OCI-LY1 (cell line): ENCODE measurements around the gene DTX3.
"Not testable (repeated sequence)": the region's sequence is repeated elsewhere in the genome, so short reads cannot be mapped to it uniquely, and the experiment has no call there.

Experiments used
- H2AFZ ChIP-seq: fragments of 200-600 bp; sonication (generic), shearing (Covaris generic); 2 replicates; pipeline ENCODE4 v1.6.0; 2014; ENCODE audit warnings: antibody characterized with exemption, mild to moderate bottlenecking, low read length
- H3F3A ChIP-seq: fragments of 200-600 bp; sonication (generic), shearing (Covaris generic); 2 replicates; pipeline ENCODE4 v1.6.0; 2014; ENCODE audit warnings: mild to moderate bottlenecking, antibody characterized with exemption, low read length, moderate library complexity; ENCODE audit not compliant: insufficient read depth
- H3K27ac ChIP-seq: fragments of 200-600 bp; sonication (generic); 2 replicates; pipeline ENCODE4 v1.5.1; 2014; ENCODE audit warnings: low read length, mixed run types, mild to moderate bottlenecking, low read depth; ENCODE audit not compliant: poor library complexity, severe bottlenecking
- H3K27me3 ChIP-seq: fragments of 200-600 bp; sonication (generic); 2 replicates; pipeline ENCODE4 v1.6.0; 2014; ENCODE audit warnings: antibody characterized with exemption, mild to moderate bottlenecking, low read length, moderate library complexity; ENCODE audit not compliant: insufficient read depth
- H3K36me3 ChIP-seq: fragments of 200-600 bp; sonication (generic); 2 replicates; pipeline ENCODE4 v1.6.1; 2014; ENCODE audit warnings: mild to moderate bottlenecking, antibody characterized with exemption, low read length, moderate library complexity, mixed read lengths; ENCODE audit not compliant: insufficient read depth
- H3K4me1 ChIP-seq: fragments of 200-600 bp; sonication (generic); 2 replicates; pipeline ENCODE4 v1.5.1; 2014; ENCODE audit warnings: mild to moderate bottlenecking, low read length, moderate library complexity; ENCODE audit not compliant: insufficient read depth, severe bottlenecking
- H3K4me2 ChIP-seq: fragments of 200-600 bp; sonication (generic), shearing (Covaris generic); 2 replicates; pipeline ENCODE4 v1.6.1; 2014; ENCODE audit warnings: low read length
- H3K4me3 ChIP-seq: fragments of 200-600 bp; sonication (generic); 2 replicates; pipeline ENCODE4 v1.5.1; 2014; ENCODE audit warnings: low read length, low read depth, mild to moderate bottlenecking, mixed read lengths; ENCODE audit not compliant: poor library complexity, severe bottlenecking
- H3K79me2 ChIP-seq: fragments of 200-600 bp; shearing (Covaris generic); 2 replicates; pipeline ENCODE4 v1.6.1; 2016; ENCODE audit warnings: mixed run types, low read length, mixed read lengths; ENCODE audit not compliant: insufficient read depth
- H3K9ac ChIP-seq: fragments of 200-600 bp; sonication (generic), shearing (Covaris generic); 2 replicates; pipeline ENCODE4 v1.6.1; 2014; ENCODE audit warnings: mild to moderate bottlenecking, low read length, mixed read lengths
- H3K9me2 ChIP-seq: fragments of 200-600 bp; sonication (generic), shearing (Covaris generic); 2 replicates; pipeline ENCODE4 v1.6.1; 2014; ENCODE audit warnings: low read depth, mild to moderate bottlenecking, low read length, mixed read lengths
- H3K9me3 ChIP-seq: fragments of 200-600 bp; shearing (Covaris generic); 2 replicates; pipeline ENCODE4 v1.6.1; 2014; ENCODE audit warnings: low read length, mixed read lengths
- H4K20me1 ChIP-seq: fragments of 200-600 bp; sonication (generic), shearing (Covaris generic); 2 replicates; pipeline ENCODE4 v1.6.0; 2016; ENCODE audit warnings: mild to moderate bottlenecking, low read length; ENCODE audit not compliant: insufficient read depth
- EZH2 ChIP-seq: fragments of 200-600 bp; sonication (generic), shearing (Covaris generic); IDR thresholded peaks from 2 replicates; pipeline ENCODE4 v1.8.0; 2017; ENCODE audit warnings: borderline replicate concordance, mixed run types, mild to moderate bottlenecking, antibody characterized with exemption, low read length, moderate library complexity, mixed read lengths
- TF ChIP-seq, protein P1 (sequence below): fragments of 200-600 bp; sonication (generic), shearing (Covaris generic); IDR thresholded peaks from 2 replicates; pipeline ENCODE4 v1.5.1; 2017; ENCODE audit warnings: mild to moderate bottlenecking, antibody characterized with exemption, low read length, moderate library complexity, mixed read lengths

Gene DTX3

DNA sequence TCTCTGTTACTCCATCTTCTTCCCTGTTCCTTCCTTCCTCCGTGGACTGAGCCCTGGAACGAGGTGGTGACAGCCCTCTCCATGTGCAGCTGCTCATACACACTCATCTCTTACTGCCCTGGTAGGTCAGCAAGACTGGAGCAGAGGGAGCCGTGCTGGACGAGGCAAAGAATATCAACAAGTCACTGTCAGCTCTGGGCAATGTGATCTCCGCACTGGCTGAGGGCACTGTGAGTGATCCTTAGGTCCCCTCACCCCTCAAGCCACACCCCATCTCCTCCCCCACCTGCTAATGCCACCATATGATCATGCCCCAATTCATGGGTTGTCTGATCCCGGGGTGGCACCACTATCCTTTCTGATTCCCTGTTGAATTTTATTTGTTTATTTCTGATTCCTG is 35.8 kb upstream of the DTX3 start:
- Histone ChIP-seq H3K9ac (no peak overlapping the region), H3K27me3 (no peaks in the 10 kb centered on the region), H2AFZ (no peak overlapping the region), H3F3A (no peaks in the 10 kb centered on the region), H3K4me3 (no peak overlapping the region), H3K36me3 (no peaks in the 10 kb centered on the region), H3K9me2 (no peaks in the 10 kb centered on the region), H3K9me3 (no peaks in the 10 kb centered on the region), H4K20me1 (no peaks in the 10 kb centered on the region), H3K79me2 (no peaks in the 10 kb centered on the region), H3K4me2 (no peak overlapping the region), H3K4me1 (no peaks in the 10 kb centered on the region), H3K27ac (no peak overlapping the region)
- no peak for TF ChIP-seq EZH2
- TF ChIP-seq, protein P1, sequence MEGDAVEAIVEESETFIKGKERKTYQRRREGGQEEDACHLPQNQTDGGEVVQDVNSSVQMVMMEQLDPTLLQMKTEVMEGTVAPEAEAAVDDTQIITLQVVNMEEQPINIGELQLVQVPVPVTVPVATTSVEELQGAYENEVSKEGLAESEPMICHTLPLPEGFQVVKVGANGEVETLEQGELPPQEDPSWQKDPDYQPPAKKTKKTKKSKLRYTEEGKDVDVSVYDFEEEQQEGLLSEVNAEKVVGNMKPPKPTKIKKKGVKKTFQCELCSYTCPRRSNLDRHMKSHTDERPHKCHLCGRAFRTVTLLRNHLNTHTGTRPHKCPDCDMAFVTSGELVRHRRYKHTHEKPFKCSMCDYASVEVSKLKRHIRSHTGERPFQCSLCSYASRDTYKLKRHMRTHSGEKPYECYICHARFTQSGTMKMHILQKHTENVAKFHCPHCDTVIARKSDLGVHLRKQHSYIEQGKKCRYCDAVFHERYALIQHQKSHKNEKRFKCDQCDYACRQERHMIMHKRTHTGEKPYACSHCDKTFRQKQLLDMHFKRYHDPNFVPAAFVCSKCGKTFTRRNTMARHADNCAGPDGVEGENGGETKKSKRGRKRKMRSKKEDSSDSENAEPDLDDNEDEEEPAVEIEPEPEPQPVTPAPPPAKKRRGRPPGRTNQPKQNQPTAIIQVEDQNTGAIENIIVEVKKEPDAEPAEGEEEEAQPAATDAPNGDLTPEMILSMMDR, result no peak

DNA sequence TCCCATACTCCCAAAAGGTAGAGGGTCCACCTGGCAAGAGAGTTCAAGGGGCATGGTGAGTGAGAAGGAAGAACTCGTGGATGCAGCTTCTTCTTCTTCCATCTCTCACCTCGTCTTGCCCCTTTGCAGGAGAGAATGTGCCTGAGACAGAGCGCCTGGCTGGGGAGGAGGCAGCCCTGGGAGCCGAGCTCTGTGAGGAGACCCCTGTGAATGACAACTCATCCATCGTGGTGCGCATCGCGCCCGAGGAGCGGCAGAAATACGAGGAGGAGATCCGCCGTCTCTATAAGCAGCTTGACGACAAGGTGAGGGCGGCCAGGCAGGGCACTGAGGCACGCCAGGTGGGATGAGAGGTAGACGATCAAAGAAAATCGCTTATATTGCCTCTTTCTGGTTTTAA is 34.8 kb upstream of the DTX3 start:
- H3K9ac ChIP-seq, result no peak overlapping the region
- H3K79me2 ChIP-seq, result no peaks in the 10 kb centered on the region
- no peaks in the 10 kb centered on the region for H3K36me3 ChIP-seq
- no peak overlapping the region for H2AFZ ChIP-seq
- no peaks in the 10 kb centered on the region for H3K4me1 ChIP-seq
- no peak overlapping the region for H3K4me2 ChIP-seq
- H3K4me3 ChIP-seq, result no peak overlapping the region
- H3K27me3 ChIP-seq, result no peaks in the 10 kb centered on the region
- TF ChIP-seq EZH2, result no peak
- TF ChIP-seq, protein P1, result no peak
- no peaks in the 10 kb centered on the region for H3F3A ChIP-seq
- no peaks in the 10 kb centered on the region for H4K20me1 ChIP-seq
- H3K27ac ChIP-seq, result no peak overlapping the region
- no peaks in the 10 kb centered on the region for H3K9me2 ChIP-seq
- H3K9me3 ChIP-seq, result no peaks in the 10 kb centered on the region

DNA sequence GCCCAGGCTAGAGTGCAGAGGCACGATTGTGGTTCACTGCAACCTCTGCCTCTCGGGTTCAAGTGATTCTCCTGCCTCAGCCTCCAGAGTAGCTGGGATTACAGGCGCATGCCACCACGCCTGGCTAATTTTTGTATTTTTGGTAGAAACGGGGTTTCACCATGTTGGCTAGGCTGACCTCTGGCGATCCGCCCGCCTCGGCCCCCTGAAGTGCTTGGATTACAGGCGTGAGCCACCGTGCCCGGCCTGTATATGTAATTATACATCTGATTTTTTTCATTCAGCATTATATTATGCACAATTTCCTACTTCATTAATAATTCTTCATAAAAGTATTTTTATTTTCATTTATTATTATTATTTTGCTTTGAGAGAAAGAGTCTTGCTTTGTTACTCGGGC is 34.2 kb upstream of the DTX3 start:
- not testable (repeated sequence) for H3K36me3 ChIP-seq

DNA sequence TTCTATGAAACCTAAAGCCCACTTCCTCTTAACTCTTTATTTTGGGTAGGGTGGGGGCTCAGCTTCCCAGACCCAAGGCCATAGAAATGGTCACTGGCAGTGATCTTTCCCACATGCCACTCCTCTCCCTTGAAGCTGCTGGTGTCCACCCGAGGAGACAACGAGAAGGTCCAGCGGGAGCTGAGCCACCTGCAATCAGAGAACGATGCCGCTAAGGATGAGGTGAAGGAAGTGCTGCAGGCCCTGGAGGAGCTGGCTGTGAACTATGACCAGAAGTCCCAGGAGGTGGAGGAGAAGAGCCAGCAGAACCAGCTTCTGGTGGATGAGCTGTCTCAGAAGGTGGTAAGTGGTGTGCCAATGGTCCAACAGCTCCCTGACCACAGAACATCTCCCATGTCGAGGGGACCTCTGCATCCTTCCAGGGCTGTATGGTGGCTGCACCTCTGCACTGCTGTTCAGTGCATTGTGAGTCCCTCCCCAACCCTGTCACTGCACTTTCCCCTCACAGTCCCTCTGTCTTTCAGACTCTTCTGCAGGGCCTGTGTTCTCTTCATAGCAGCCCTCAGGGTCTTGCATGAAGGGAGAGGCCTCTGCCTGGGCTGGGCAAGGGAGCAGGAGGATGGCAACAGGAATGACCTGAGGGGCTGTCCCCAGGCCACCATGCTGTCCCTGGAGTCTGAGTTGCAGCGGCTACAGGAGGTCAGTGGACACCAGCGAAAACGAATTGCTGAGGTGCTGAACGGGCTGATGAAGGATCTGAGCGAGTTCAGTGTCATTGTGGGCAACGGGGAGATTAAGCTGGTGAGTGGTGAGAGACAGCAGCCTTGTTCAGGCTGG is 32.5 kb upstream of the DTX3 start:
- no peaks in the 10 kb centered on the region for H3K4me1 ChIP-seq
- H3K36me3 ChIP-seq, result no peaks in the 10 kb centered on the region
- H3F3A ChIP-seq, result no peaks in the 10 kb centered on the region
- no peak overlapping the region for H3K4me3 ChIP-seq
- H4K20me1 ChIP-seq, result no peaks in the 10 kb centered on the region
- no peak overlapping the region for H2AFZ ChIP-seq
- H3K79me2 ChIP-seq, result no peaks in the 10 kb centered on the region
- no peak overlapping the region for H3K4me2 ChIP-seq
- H3K27ac ChIP-seq, result no peak overlapping the region
- H3K27me3 ChIP-seq, result no peaks in the 10 kb centered on the region
- no peaks in the 10 kb centered on the region for H3K9me2 ChIP-seq
- TF ChIP-seq, protein P1, result no peak
- no peak for TF ChIP-seq EZH2
- no peak overlapping the region for H3K9ac ChIP-seq
- H3K9me3 ChIP-seq, result no peaks in the 10 kb centered on the region

More for the DNA sequence above, 34.2 kb upstream of the DTX3 start:
- H3K79me2 ChIP-seq, H3K9ac ChIP-seq, H4K20me1 ChIP-seq, H3K4me2 ChIP-seq, H2AFZ ChIP-seq, H3K9me2 ChIP-seq, H3F3A ChIP-seq, H3K27me3 ChIP-seq, H3K27ac ChIP-seq, H3K4me3 ChIP-seq, H3K9me3 ChIP-seq, H3K4me1 ChIP-seq: not testable (repeated sequence)
